SK-N-SH (cell line): Measurements from ENCODE around the gene DNAJB8.

Experiments used
- CTCF ChIP-seq: fragments of 200-600 bp; sonication (generic); IDR thresholded peaks from 2 replicates; pipeline ENCODE4 v1.6.1; 2017; ENCODE audit warnings: antibody characterized with exemption, mild to moderate bottlenecking, moderate library complexity
- POLR2AphosphoS5 ChIP-seq: IDR thresholded peaks from 2 replicates; pipeline ENCODE4 v1.6.1; 2012; ENCODE audit warnings: low read depth, low read length
- REST ChIP-seq: IDR thresholded peaks from 2 replicates; pipeline ENCODE4 v1.6.1; 2012; ENCODE audit warnings: mild to moderate bottlenecking, low read depth, low read length, moderate library complexity
- TAF1 ChIP-seq: IDR thresholded peaks from 2 replicates; pipeline ENCODE4 v1.6.1; 2012; ENCODE audit warnings: low read depth, mild to moderate bottlenecking, low read length, moderate library complexity, borderline replicate concordance
- YY1 ChIP-seq: IDR thresholded peaks from 2 replicates; pipeline ENCODE4 v1.4.0; 2012; ENCODE audit warnings: low read depth, mild to moderate bottlenecking

- TF ChIP-seq YY1 (no peak), TAF1 (no peak), CTCF (no peak), REST (no peak), POLR2AphosphoS5 (no peak)
Observed at GRCh38 chr3:128486681-128487537, 20.2 kb upstream of the DNAJB8 start.
